Limb (tissue), 2 donors: Measurements from ENCODE around the gene FNBP1L.

ENCODE experiments used
- DNase-seq, 2 donors: peaks; one replicate each; pipeline ENCODE4 v3.0.0-alpha.2; 2016; ENCODE audit errors: extremely low spot score in 2 of 2

FNBP1L gene

GRCh38 chr1:93483606-93484005 lies 35.7 kb downstream of the FNBP1L start:
- no peak for DNase-seq

GRCh38 chr1:93488207-93488606 lies 40.3 kb downstream of the FNBP1L start:
- DNase-seq, result no peak

- no peak for DNase-seq
These were observed 41.8 kb downstream of the FNBP1L start for GRCh38 chr1:93489756-93490155.

- no peak for DNase-seq
These were observed 42.4 kb downstream of the FNBP1L start for GRCh38 chr1:93490357-93490756.

GRCh38 chr1:93495911-93496310 lies 48.0 kb downstream of the FNBP1L start:
- no peak for DNase-seq

- DNase-seq, result no peak
These were observed 48.6 kb downstream of the FNBP1L start for GRCh38 chr1:93496520-93496919.

GRCh38 chr1:93499075-93499474 lies 51.2 kb downstream of the FNBP1L start:
- no peak for DNase-seq

GRCh38 chr1:93499533-93499932 lies 51.6 kb downstream of the FNBP1L start:
- no peak for DNase-seq

GRCh38 chr1:93500275-93500674 lies 52.4 kb downstream of the FNBP1L start:
- no peak for DNase-seq

GRCh38 chr1:93501399-93501798 lies 53.5 kb downstream of the FNBP1L start:
- no peak for DNase-seq

- no peak for DNase-seq
These were observed 54.0 kb downstream of the FNBP1L start for GRCh38 chr1:93501829-93502369.

GRCh38 chr1:93502571-93502970 lies 54.7 kb downstream of the FNBP1L start:
- DNase-seq, result no peak

GRCh38 chr1:93503163-93503562 lies 55.2 kb downstream of the FNBP1L start:
- no peak for DNase-seq

GRCh38 chr1:93503816-93504215 lies 55.9 kb downstream of the FNBP1L start:
- DNase-seq, result no peak

- DNase-seq, result no peak
These were observed 56.5 kb downstream of the FNBP1L start for GRCh38 chr1:93504247-93505033.

GRCh38 chr1:93506126-93506525 lies 58.2 kb downstream of the FNBP1L start:
- no peak for DNase-seq

- DNase-seq, result no peak
These were observed 68.2 kb downstream of the FNBP1L start for GRCh38 chr1:93516164-93516563.

- DNase-seq, result no peak
These were observed 70.6 kb downstream of the FNBP1L start for GRCh38 chr1:93518516-93518915.

GRCh38 chr1:93519199-93519829 lies 71.4 kb downstream of the FNBP1L start:
- no peak for DNase-seq

- DNase-seq, result no peak
These were observed 73.7 kb downstream of the FNBP1L start for GRCh38 chr1:93521618-93522017.

GRCh38 chr1:93522721-93523120 lies 74.8 kb downstream of the FNBP1L start:
- no peak for DNase-seq

GRCh38 chr1:93525431-93525830 lies 77.5 kb downstream of the FNBP1L start:
- DNase-seq, result no peak

GRCh38 chr1:93526431-93526830 lies 78.5 kb downstream of the FNBP1L start:
- no peak for DNase-seq
